SK-N-SH treated with all-trans-retinoic acid at 6 μM for 48 hours (cell line): ENCODE measurements around the gene NTN3.
A peak's percentile ranks its signal among the peaks of the same experiment; 100 is the strongest.

Source experiments
- ATAC-seq: fragments of 200-7000 bp; cut with Tn5 transposase; 3 replicates; pipeline ENCODE4 v1.9.1; 2020; ENCODE audit warnings: mild to moderate bottlenecking, moderate library complexity
- ARNTL ChIP-seq: fragments of 450-650 bp; formaldehyde crosslinking; IDR thresholded peaks from 2 replicates; pipeline ENCODE4 v1.5.0; 2020; ENCODE audit warnings: low read depth, mild to moderate bottlenecking, moderate library complexity, borderline replicate concordance
- BACH2 ChIP-seq: fragments of 250-450 bp; sonication (Bioruptor Pico); IDR thresholded peaks from 2 replicates; pipeline ENCODE4 v1.9.0; 2021; ENCODE audit warnings: mild to moderate bottlenecking, borderline replicate concordance
- CREB5 ChIP-seq: fragments of 250-450 bp; sonication (Bioruptor Pico); IDR thresholded peaks from 2 replicates; pipeline ENCODE4 v1.5.1; 2020; ENCODE audit warnings: low read depth, mild to moderate bottlenecking, moderate library complexity
- CSDC2 ChIP-seq: fragments of 250-450 bp; sonication (Bioruptor Pico); IDR thresholded peaks from 2 replicates; pipeline ENCODE4 v1.5.0; 2020; ENCODE audit warnings: mild to moderate bottlenecking, moderate library complexity
- CSRNP3 ChIP-seq: fragments of 250-450 bp; sonication (Bioruptor Pico); IDR thresholded peaks from 2 replicates; pipeline ENCODE4 v1.5.1; 2021; ENCODE audit warnings: mild to moderate bottlenecking, moderate library complexity
- ESRRG ChIP-seq: fragments of 250-450 bp; sonication (Bioruptor Pico); IDR thresholded peaks from 2 replicates; pipeline ENCODE4 v1.6.1; 2021; ENCODE audit warnings: mild to moderate bottlenecking
- GLIS3 ChIP-seq: fragments of 250-450 bp; sonication (Bioruptor Pico); IDR thresholded peaks from 2 replicates; pipeline ENCODE4 v1.5.0; 2020; ENCODE audit warnings: mild to moderate bottlenecking, moderate library complexity
- ISL1 ChIP-seq: fragments of 250-450 bp; sonication (Bioruptor Pico); IDR thresholded peaks from 2 replicates; pipeline ENCODE4 v2.1.2; 2022; ENCODE audit warnings: mild to moderate bottlenecking, moderate library complexity
- OSR1 ChIP-seq: fragments of 250-450 bp; sonication (Bioruptor Pico); IDR thresholded peaks from 2 replicates; pipeline ENCODE4 v1.8.0; 2022; ENCODE audit warnings: moderate library complexity, mild to moderate bottlenecking, inconsistent platforms
- PATZ1 ChIP-seq: fragments of 250-450 bp; sonication (Bioruptor Pico); IDR thresholded peaks from 2 replicates; pipeline ENCODE4 v1.8.0; 2020; ENCODE audit warnings: mild to moderate bottlenecking, moderate library complexity, borderline replicate concordance
- POU6F1 ChIP-seq: fragments of 250-450 bp; sonication (Bioruptor Pico); IDR thresholded peaks from 2 replicates; pipeline ENCODE4 v1.8.0; 2021; ENCODE audit warnings: low read depth, mild to moderate bottlenecking, moderate library complexity, borderline replicate concordance
- PPARA ChIP-seq: fragments of 250-450 bp; sonication (Bioruptor Pico); IDR thresholded peaks from 2 replicates; pipeline ENCODE4 v1.5.0; 2020; ENCODE audit warnings: mild to moderate bottlenecking, borderline replicate concordance
- RARB ChIP-seq: fragments of 250-450 bp; sonication (Bioruptor Pico); IDR thresholded peaks from 2 replicates; pipeline ENCODE4 v1.8.0; 2021; ENCODE audit warnings: mild to moderate bottlenecking, moderate library complexity
- SNAI2 ChIP-seq: fragments of 250-450 bp; sonication (Bioruptor Pico); IDR thresholded peaks from 2 replicates; pipeline ENCODE4 v1.5.0; 2020; ENCODE audit warnings: mild to moderate bottlenecking, moderate library complexity
- TCF4 ChIP-seq: fragments of 250-450 bp; sonication (Bioruptor Pico); IDR thresholded peaks from 2 replicates; pipeline ENCODE4 v1.8.0; 2021; ENCODE audit warnings: mild to moderate bottlenecking, moderate library complexity, borderline replicate concordance
- TOX ChIP-seq: fragments of 250-450 bp; sonication (Bioruptor Pico); IDR thresholded peaks from 2 replicates; pipeline ENCODE4 v1.8.0; 2021; ENCODE audit warnings: mild to moderate bottlenecking, moderate library complexity, borderline replicate concordance
- TSHZ2 ChIP-seq: fragments of 250-450 bp; sonication (Bioruptor Pico); IDR thresholded peaks from 2 replicates; pipeline ENCODE4 v1.5.0; 2020; ENCODE audit warnings: mild to moderate bottlenecking, moderate library complexity
- ZC3H10 ChIP-seq: fragments of 250-450 bp; sonication (Bioruptor Pico); IDR thresholded peaks from 2 replicates; pipeline ENCODE4 v1.5.1; 2021; ENCODE audit warnings: mild to moderate bottlenecking, moderate library complexity
- ZFP3 ChIP-seq: fragments of 250-450 bp; sonication (Bioruptor Pico); IDR thresholded peaks from 2 replicates; pipeline ENCODE4 v1.5.0; 2020; ENCODE audit warnings: mild to moderate bottlenecking, moderate library complexity
- ZFP30 ChIP-seq: fragments of 450-650 bp; formaldehyde crosslinking; IDR thresholded peaks from 2 replicates; pipeline ENCODE4 v1.5.0; 2022; ENCODE audit warnings: mild to moderate bottlenecking, moderate library complexity
- ZNF565 ChIP-seq: fragments of 450-650 bp; formaldehyde crosslinking; conservative IDR thresholded peaks from 2 replicates; pipeline ENCODE4 v1.5.0; 2020; ENCODE audit warnings: low read depth, mild to moderate bottlenecking, moderate library complexity
- ZNF70 ChIP-seq: fragments of 450-650 bp; formaldehyde crosslinking; IDR thresholded peaks from 2 replicates; pipeline ENCODE4 v1.5.0; 2020; ENCODE audit warnings: mild to moderate bottlenecking, moderate library complexity
- ZNF8 ChIP-seq: fragments of 450-650 bp; formaldehyde crosslinking; IDR thresholded peaks from 2 replicates; pipeline ENCODE4 v1.5.0; 2020; ENCODE audit warnings: mild to moderate bottlenecking, moderate library complexity

NTN3 gene

GRCh38 chr16:2482249-2482648 is 11.2 kb downstream of the NTN3 start:
- ATAC-seq = peak; percentile 8; the same call in 2 of the 3 replicates
- TF ChIP-seq TOX (CRISPR knock-in tag) = no peak
- TF ChIP-seq ESRRG (CRISPR knock-in tag) = no peak
- no peak for TF ChIP-seq OSR1 (CRISPR knock-in tag)
- no peak for TF ChIP-seq GLIS3 (CRISPR knock-in tag)
- TF ChIP-seq ZFP30 (CRISPR knock-in tag) = no peak
- TF ChIP-seq POU6F1 = no peak
- no peak for TF ChIP-seq CREB5 (CRISPR knock-in tag)
- TF ChIP-seq SNAI2 (CRISPR knock-in tag) = no peak
- no peak for TF ChIP-seq PPARA (CRISPR knock-in tag)
- no peak for TF ChIP-seq ZNF8 (CRISPR knock-in tag)
- no peak for TF ChIP-seq ZNF565
- TF ChIP-seq ARNTL (CRISPR knock-in tag) = no peak
- no peak for TF ChIP-seq ISL1 (CRISPR knock-in tag)
- no peak for TF ChIP-seq CSRNP3 (CRISPR knock-in tag)
- TF ChIP-seq ZFP3 (CRISPR knock-in tag) = no peak
- TF ChIP-seq TSHZ2 (CRISPR knock-in tag) = no peak
- no peak for TF ChIP-seq TCF4 (CRISPR knock-in tag)
- no peak for TF ChIP-seq RARB (CRISPR knock-in tag)
- no peak for TF ChIP-seq BACH2 (CRISPR knock-in tag)
- no peak for TF ChIP-seq ZNF70 (CRISPR knock-in tag)
- TF ChIP-seq, all 23 proteins: peak for 0

GRCh38 chr16:2482708-2483534 is 11.8 kb downstream of the NTN3 start:
- ATAC-seq = peak; percentile 94
- TF ChIP-seq PATZ1 (CRISPR knock-in tag) (no peak), ZNF565 (no peak), ZC3H10 (CRISPR knock-in tag) (no peak), GLIS3 (CRISPR knock-in tag) (no peak), ZNF70 (CRISPR knock-in tag) (no peak), CSRNP3 (CRISPR knock-in tag) (no peak), POU6F1 (no peak), OSR1 (CRISPR knock-in tag) (no peak), TOX (CRISPR knock-in tag) (no peak), ZFP30 (CRISPR knock-in tag) (no peak), ISL1 (CRISPR knock-in tag) (no peak), CREB5 (CRISPR knock-in tag) (no peak), CSDC2 (no peak), TCF4 (CRISPR knock-in tag) (peak; percentile 34; the same call in 1 of the 2 replicates), ZFP3 (CRISPR knock-in tag) (no peak)
